Endothelial cell (in vitro differentiated cells): ENCODE results near the gene ALDH3B1. TPM values are rescaled to one million over a fixed set of nuclear protein-coding genes. Genes with fewer than 3 reads are reported as not detected.

ENCODE experiments used
- DNase-seq: peaks from one replicate; pipeline ENCODE4 v3.0.0; 2021; ENCODE audit warnings: low spot score
- H3K27ac Mint-ChIP-seq: one replicate; pipeline ENCODE4 v1.8.0; 2021; ENCODE audit warnings: mixed read lengths, inconsistent platforms; ENCODE audit not compliant: unreplicated experiment
- H3K27me3 Mint-ChIP-seq: one replicate; pipeline ENCODE4 v1.8.0; 2021; ENCODE audit warnings: mild to moderate bottlenecking, moderate library complexity, mixed read lengths, inconsistent platforms; ENCODE audit not compliant: unreplicated experiment
- H3K36me3 Mint-ChIP-seq: one replicate; pipeline ENCODE4 v1.8.0; 2021; ENCODE audit warnings: mild to moderate bottlenecking, low read depth, mixed read lengths, inconsistent platforms; ENCODE audit not compliant: unreplicated experiment
- H3K4me1 Mint-ChIP-seq: one replicate; pipeline ENCODE4 v1.8.0; 2021; ENCODE audit warnings: mild to moderate bottlenecking, mixed read lengths, inconsistent platforms; ENCODE audit not compliant: unreplicated experiment
- H3K4me3 Mint-ChIP-seq: one replicate; pipeline ENCODE4 v1.8.0; 2021; ENCODE audit warnings: mild to moderate bottlenecking, mixed read lengths, inconsistent platforms; ENCODE audit not compliant: unreplicated experiment
- H3K9me3 Mint-ChIP-seq: one replicate; pipeline ENCODE4 v1.8.0; 2021; ENCODE audit warnings: mixed read lengths, inconsistent platforms; ENCODE audit not compliant: unreplicated experiment
- microRNA-seq: library from miRNA; unstranded; fragments of <30 nt; microRNA quantifications from one replicate; pipeline ENCODE4, GENCODE V29; 2020; ENCODE audit not compliant: unreplicated experiment
- total RNA-seq: library from RNA; stranded (reverse); fragmentation: NEBNext Ultra II Directional; extraction: Animal tissue kit (Norgen Biotek cat#: 25700); gene quantifications from one replicate; pipeline ENCODE4 v1.2.1, GENCODE V29; 2021; ENCODE audit not compliant: unreplicated experiment
- TF ChIP-seq, protein P1 (sequence below): fragments of 200-600 bp; sonication (generic); IDR thresholded peaks from one replicate; pipeline ENCODE4 v1.5.0; 2021; ENCODE audit warnings: antibody characterized with exemption; ENCODE audit not compliant: unreplicated experiment

Gene ALDH3B1
- total RNA-seq, 1 donor from 2014 or later: not detected

- no peak for DNase-seq
- H3K36me3 Mint-ChIP-seq: peaks cover 60% of the 10 kb centered on the region
- peak overlapping the region; percentile 70 for H3K4me3 Mint-ChIP-seq
- peaks cover 42% of the 10 kb centered on the region for H3K4me1 Mint-ChIP-seq
- peaks cover 2% of the 10 kb centered on the region for H3K27me3 Mint-ChIP-seq
- TF ChIP-seq, protein P1, sequence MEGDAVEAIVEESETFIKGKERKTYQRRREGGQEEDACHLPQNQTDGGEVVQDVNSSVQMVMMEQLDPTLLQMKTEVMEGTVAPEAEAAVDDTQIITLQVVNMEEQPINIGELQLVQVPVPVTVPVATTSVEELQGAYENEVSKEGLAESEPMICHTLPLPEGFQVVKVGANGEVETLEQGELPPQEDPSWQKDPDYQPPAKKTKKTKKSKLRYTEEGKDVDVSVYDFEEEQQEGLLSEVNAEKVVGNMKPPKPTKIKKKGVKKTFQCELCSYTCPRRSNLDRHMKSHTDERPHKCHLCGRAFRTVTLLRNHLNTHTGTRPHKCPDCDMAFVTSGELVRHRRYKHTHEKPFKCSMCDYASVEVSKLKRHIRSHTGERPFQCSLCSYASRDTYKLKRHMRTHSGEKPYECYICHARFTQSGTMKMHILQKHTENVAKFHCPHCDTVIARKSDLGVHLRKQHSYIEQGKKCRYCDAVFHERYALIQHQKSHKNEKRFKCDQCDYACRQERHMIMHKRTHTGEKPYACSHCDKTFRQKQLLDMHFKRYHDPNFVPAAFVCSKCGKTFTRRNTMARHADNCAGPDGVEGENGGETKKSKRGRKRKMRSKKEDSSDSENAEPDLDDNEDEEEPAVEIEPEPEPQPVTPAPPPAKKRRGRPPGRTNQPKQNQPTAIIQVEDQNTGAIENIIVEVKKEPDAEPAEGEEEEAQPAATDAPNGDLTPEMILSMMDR: no peak
- H3K9me3 Mint-ChIP-seq: no peaks in the 10 kb centered on the region
- H3K27ac Mint-ChIP-seq: peak overlapping the region; percentile 62
Measured at GRCh38 chr11:68077617-68078582, 67.8 kb downstream of the ALDH3B1 start.

Small RNA genes lying within 50 kb of the gene (microRNA-seq; reads per million reads assigned to microRNA genes)
- gene MIR4691 (0.63 reads per million), gene MIR6753 (1.2 reads per million, percentile 17 among the genes with 10 or more reads in this experiment), gene MIR7113 (2.9 reads per million, percentile 37 among the genes with 10 or more reads in this experiment)

Other genes with a start within 250 kb of the ALDH3B1 start
- 13.1 TPM for gene UNC93B1, start 6.2 kb upstream of the ALDH3B1 start, total RNA-seq
- 144 TPM for gene NDUFS8, start 20.4 kb downstream of the ALDH3B1 start, total RNA-seq
- 294 TPM for gene TCIRG1, start 28.7 kb downstream of the ALDH3B1 start, total RNA-seq
- gene CHKA, start 111.1 kb downstream of the ALDH3B1 start, total RNA-seq: 173 TPM
- gene KMT5B, start 203.0 kb downstream of the ALDH3B1 start, total RNA-seq: 46.8 TPM